ENCODE results near the gene SACM1L. TPM values are rescaled to one million over a fixed set of nuclear protein-coding genes. Genes with fewer than 3 reads are reported as not detected.
A peak's percentile ranks its signal among the peaks of the same experiment; 100 is the strongest.
"Not testable (repeated sequence)": the region's sequence is repeated elsewhere in the genome, so short reads cannot be mapped to it uniquely, and the experiment has no call there.

The SACM1L gene
- polyA plus RNA-seq, 1 donor: 73.3 TPM

- peaks cover 14% of the 10 kb centered on the region for H3K4me1 ChIP-seq (ENCODE audit: control insufficient read depth, insufficient read depth, low read length)
- H3K27me3 ChIP-seq (ENCODE audit: control insufficient read depth, insufficient read depth, low read length): no peaks in the 10 kb centered on the region
- H3K4me3 ChIP-seq (ENCODE audit: low read length): no peak overlapping the region
- no peak for DNase-seq
- H3K9me3 ChIP-seq (ENCODE audit: control insufficient read depth, low read depth, low read length): no peaks in the 10 kb centered on the region
- no peak overlapping the region for H3K27ac ChIP-seq (ENCODE audit: low read length)
- H3K36me3 ChIP-seq (ENCODE audit: control insufficient read depth, insufficient read depth, low read length): peaks cover 5% of the 10 kb centered on the region
- WGBS (ENCODE audit: insufficient coverage, low lambda C conversion rate): 100% methylated on average over 2 of the region's 2 CpGs
Observed at GRCh38 chr3:45691842-45692241, 2.6 kb downstream of the SACM1L start.

GRCh38 chr3:45692866-45693265 is 3.7 kb downstream of the SACM1L start:
- WGBS (ENCODE audit: insufficient coverage, low lambda C conversion rate): no CpG with 5 or more reads among the region's 3 CpGs
- no peak for DNase-seq
- no peak overlapping the region for H3K27ac ChIP-seq (ENCODE audit: low read length)

GRCh38 chr3:45693941-45694521 is 4.8 kb downstream of the SACM1L start:
- no peak overlapping the region for H3K27ac ChIP-seq (ENCODE audit: low read length)
- no peak overlapping the region for H3K4me3 ChIP-seq (ENCODE audit: low read length)
- H3K9me3 ChIP-seq (ENCODE audit: control insufficient read depth, low read depth, low read length): no peaks in the 10 kb centered on the region
- H3K4me1 ChIP-seq (ENCODE audit: control insufficient read depth, insufficient read depth, low read length): peaks cover 14% of the 10 kb centered on the region
- WGBS (ENCODE audit: insufficient coverage, low lambda C conversion rate): no CpG with 5 or more reads among the region's 3 CpGs
- DNase-seq: no peak
- H3K27me3 ChIP-seq (ENCODE audit: control insufficient read depth, insufficient read depth, low read length): no peaks in the 10 kb centered on the region
- peaks cover 5% of the 10 kb centered on the region for H3K36me3 ChIP-seq (ENCODE audit: control insufficient read depth, insufficient read depth, low read length)

More at GRCh38 chr3:45692866-45693265, 3.7 kb downstream of the SACM1L start:
- Histone ChIP-seq H3K36me3 (ENCODE audit: control insufficient read depth, insufficient read depth, low read length) (peaks cover 5% of the 10 kb centered on the region), H3K4me3 (ENCODE audit: low read length) (no peak overlapping the region), H3K4me1 (ENCODE audit: control insufficient read depth, insufficient read depth, low read length) (peaks cover 14% of the 10 kb centered on the region), H3K9me3 (ENCODE audit: control insufficient read depth, low read depth, low read length) (no peaks in the 10 kb centered on the region), H3K27me3 (ENCODE audit: control insufficient read depth, insufficient read depth, low read length) (no peaks in the 10 kb centered on the region)

- H3K4me1 ChIP-seq (ENCODE audit: control insufficient read depth, insufficient read depth, low read length): peaks cover 14% of the 10 kb centered on the region
- 80% methylated on average over 1 of the region's 4 CpGs for WGBS (ENCODE audit: insufficient coverage, low lambda C conversion rate)
Observed at GRCh38 chr3:45695166-45695565, 6.0 kb downstream of the SACM1L start.

GRCh38 chr3:45700570-45701073 is 11.4 kb downstream of the SACM1L start:
- DNase-seq: no peak
- 67% methylated on average over 1 of the region's 6 CpGs for WGBS (ENCODE audit: insufficient coverage, low lambda C conversion rate)
- Histone ChIP-seq H3K27ac (ENCODE audit: low read length) (no peak overlapping the region), H3K9me3 (ENCODE audit: control insufficient read depth, low read depth, low read length) (no peaks in the 10 kb centered on the region), H3K4me1 (ENCODE audit: control insufficient read depth, insufficient read depth, low read length) (no peaks in the 10 kb centered on the region), H3K36me3 (ENCODE audit: control insufficient read depth, insufficient read depth, low read length) (peaks cover 7% of the 10 kb centered on the region), H3K4me3 (ENCODE audit: low read length) (no peak overlapping the region), H3K27me3 (ENCODE audit: control insufficient read depth, insufficient read depth, low read length) (no peaks in the 10 kb centered on the region)

More at GRCh38 chr3:45695166-45695565, 6.0 kb downstream of the SACM1L start:
- H3K4me3 ChIP-seq (ENCODE audit: low read length); H3K9me3 ChIP-seq (ENCODE audit: control insufficient read depth, low read depth, low read length); DNase-seq; H3K27ac ChIP-seq (ENCODE audit: low read length); H3K36me3 ChIP-seq (ENCODE audit: control insufficient read depth, insufficient read depth, low read length); H3K27me3 ChIP-seq (ENCODE audit: control insufficient read depth, insufficient read depth, low read length): not testable (repeated sequence)

- WGBS (ENCODE audit: insufficient coverage, low lambda C conversion rate): 50% methylated on average over 2 of the region's 9 CpGs
- H3K4me3 ChIP-seq (ENCODE audit: low read length): no peak overlapping the region
- H3K4me1 ChIP-seq (ENCODE audit: control insufficient read depth, insufficient read depth, low read length): peaks cover 4% of the 10 kb centered on the region
- DNase-seq: no peak
- H3K9me3 ChIP-seq (ENCODE audit: control insufficient read depth, low read depth, low read length): no peaks in the 10 kb centered on the region
- no peak overlapping the region for H3K27ac ChIP-seq (ENCODE audit: low read length)
- peaks cover 11% of the 10 kb centered on the region for H3K36me3 ChIP-seq (ENCODE audit: control insufficient read depth, insufficient read depth, low read length)
- H3K27me3 ChIP-seq (ENCODE audit: control insufficient read depth, insufficient read depth, low read length): no peaks in the 10 kb centered on the region
Observed at GRCh38 chr3:45701172-45701867, 12.1 kb downstream of the SACM1L start.

GRCh38 chr3:45704301-45704943 is 15.2 kb downstream of the SACM1L start:
- no peak overlapping the region for H3K4me3 ChIP-seq (ENCODE audit: low read length)
- 100% methylated on average over 1 of the region's 4 CpGs for WGBS (ENCODE audit: insufficient coverage, low lambda C conversion rate)
- peaks cover 23% of the 10 kb centered on the region for H3K36me3 ChIP-seq (ENCODE audit: control insufficient read depth, insufficient read depth, low read length)
- no peak for DNase-seq
- no peaks in the 10 kb centered on the region for H3K27me3 ChIP-seq (ENCODE audit: control insufficient read depth, insufficient read depth, low read length)
- no peaks in the 10 kb centered on the region for H3K9me3 ChIP-seq (ENCODE audit: control insufficient read depth, low read depth, low read length)
- H3K4me1 ChIP-seq (ENCODE audit: control insufficient read depth, insufficient read depth, low read length): peaks cover 4% of the 10 kb centered on the region
- no peak overlapping the region for H3K27ac ChIP-seq (ENCODE audit: low read length)

GRCh38 chr3:45705839-45706808 is 16.9 kb downstream of the SACM1L start:
- no CpG with 5 or more reads among the region's 2 CpGs for WGBS (ENCODE audit: insufficient coverage, low lambda C conversion rate)
- Histone ChIP-seq H3K36me3 (ENCODE audit: control insufficient read depth, insufficient read depth, low read length) (peaks cover 34% of the 10 kb centered on the region), H3K27ac (ENCODE audit: low read length) (peak overlapping the region; percentile 44)

GRCh38 chr3:45711931-45712330 is 22.7 kb downstream of the SACM1L start:
- DNase-seq: no peak
- no peak overlapping the region for H3K27ac ChIP-seq (ENCODE audit: low read length)
- 100% methylated on average over 2 of the region's 4 CpGs for WGBS (ENCODE audit: insufficient coverage, low lambda C conversion rate)
- no peak overlapping the region for H3K4me3 ChIP-seq (ENCODE audit: low read length)
- no peaks in the 10 kb centered on the region for H3K9me3 ChIP-seq (ENCODE audit: control insufficient read depth, low read depth, low read length)
- no peaks in the 10 kb centered on the region for H3K27me3 ChIP-seq (ENCODE audit: control insufficient read depth, insufficient read depth, low read length)
- H3K4me1 ChIP-seq (ENCODE audit: control insufficient read depth, insufficient read depth, low read length): no peaks in the 10 kb centered on the region
- H3K36me3 ChIP-seq (ENCODE audit: control insufficient read depth, insufficient read depth, low read length): peaks cover 58% of the 10 kb centered on the region

More at GRCh38 chr3:45705839-45706808, 16.9 kb downstream of the SACM1L start:
- Histone ChIP-seq H3K4me1 (ENCODE audit: control insufficient read depth, insufficient read depth, low read length) (peaks cover 4% of the 10 kb centered on the region), H3K27me3 (ENCODE audit: control insufficient read depth, insufficient read depth, low read length) (no peaks in the 10 kb centered on the region), H3K9me3 (ENCODE audit: control insufficient read depth, low read depth, low read length) (no peaks in the 10 kb centered on the region), H3K4me3 (ENCODE audit: low read length) (no peak overlapping the region)
- peak in 1 of 2 donors; percentile 58 for DNase-seq

Measured in large intestine (tissue), 3 donors.